Forelimb muscle (tissue), 1 donor: Measurements from ENCODE around the gene GOLGA5. TPM values are rescaled to one million over a fixed set of nuclear protein-coding genes. Genes with fewer than 3 reads are reported as not detected.
"Not testable (repeated sequence)": the region's sequence is repeated elsewhere in the genome, so short reads cannot be mapped to it uniquely, and the experiment has no call there.

Source experiments
- DNase-seq: peaks from one replicate; pipeline ENCODE4 v3.0.0-alpha.2; 2013; ENCODE audit warnings: low read depth
- polyA plus RNA-seq: library from polyadenylated mRNA; unstranded; fragments of 120-200 nt; gene quantifications from one replicate; pipeline ENCODE4 v1.2.1, GENCODE V29; 2013; ENCODE audit not compliant: insufficient read length

Gene GOLGA5
- polyA plus RNA-seq, 1 donor: 28.1 TPM

DNA sequence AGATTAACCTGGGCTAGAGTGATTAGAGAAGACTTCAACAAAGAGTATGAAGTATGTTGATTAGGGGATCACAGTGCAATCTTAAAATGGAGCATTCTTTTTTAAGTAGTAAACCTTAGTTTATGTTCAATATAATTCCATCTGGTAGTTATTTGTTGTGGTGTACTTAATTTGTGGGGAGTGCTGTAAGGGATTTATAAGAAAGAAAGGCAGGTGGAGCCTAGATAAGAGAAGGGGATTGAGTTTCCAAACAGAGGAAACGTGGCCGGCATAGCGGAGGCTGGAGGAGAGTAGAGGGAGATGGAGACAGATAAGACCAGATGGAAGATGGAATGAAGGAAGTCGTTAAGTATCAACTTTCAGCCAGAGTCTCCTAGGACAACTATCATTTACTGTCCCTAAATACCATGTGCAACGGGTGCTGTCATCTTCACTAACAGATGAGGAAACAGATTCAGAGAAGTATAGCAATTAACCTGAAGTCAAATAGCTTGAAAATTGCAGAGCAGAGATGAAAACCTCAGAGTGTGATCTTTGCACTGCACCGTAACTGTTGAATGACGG, 38.1 kb downstream of the GOLGA5 start:
- no peak for DNase-seq

GRCh38 chr14:92841930-92842329, 47.8 kb downstream of the GOLGA5 start:
- no peak for DNase-seq

DNA sequence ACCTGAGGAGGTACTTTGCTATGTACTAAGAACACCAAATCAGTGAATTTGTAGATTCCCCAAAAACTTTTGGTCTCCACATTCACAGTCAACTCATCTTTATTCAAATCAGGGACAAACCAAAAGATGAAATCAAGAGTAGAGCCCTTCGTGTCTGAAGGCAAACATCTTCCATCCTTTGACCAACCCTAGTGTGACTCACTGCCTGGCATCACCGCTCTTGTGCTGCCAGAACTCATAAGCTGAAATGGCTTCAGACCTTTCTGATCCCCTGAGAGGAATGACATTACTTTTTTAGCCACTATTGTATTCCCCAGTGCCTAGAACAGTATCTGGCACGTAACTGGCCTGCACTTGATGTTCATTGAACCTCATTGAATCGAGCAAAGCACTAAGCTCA, 50.1 kb downstream of the GOLGA5 start:
- DNase-seq: no peak

DNA sequence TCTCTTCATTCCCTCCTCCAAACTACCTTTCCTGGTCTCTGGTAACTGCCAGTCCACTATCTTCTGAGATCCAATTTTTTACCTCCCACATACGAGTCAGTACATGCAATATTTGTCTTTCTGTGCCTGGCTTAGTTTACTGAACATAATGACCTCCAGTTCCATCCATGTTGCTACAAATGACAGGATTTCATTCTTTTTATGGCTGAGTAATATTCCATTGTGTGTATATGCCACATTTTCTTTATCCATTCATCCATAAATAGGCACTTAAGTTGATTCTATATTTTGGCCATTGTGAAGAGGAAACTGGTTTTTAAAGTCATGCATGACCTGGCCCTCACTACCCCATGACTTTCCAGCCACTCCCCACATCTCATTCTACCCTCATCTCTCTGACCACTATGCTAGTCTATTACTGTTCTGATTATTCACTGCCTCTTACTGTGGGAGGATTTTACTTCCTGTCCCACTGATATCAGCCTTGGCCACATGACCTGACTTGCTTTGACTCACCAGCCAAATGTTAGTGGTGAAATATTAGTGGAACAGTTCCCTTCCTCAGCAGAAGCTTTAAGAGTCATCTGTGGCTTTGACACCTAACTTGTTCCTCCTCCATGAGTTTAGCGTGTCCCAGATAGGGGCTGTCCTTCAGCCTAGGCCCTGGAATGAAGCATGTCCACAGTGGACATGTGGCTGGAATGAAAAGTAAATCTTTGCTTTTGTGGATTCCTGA, 52.2 kb downstream of the GOLGA5 start:
- DNase-seq: no peak

- no peak for DNase-seq
Observed at GRCh38 chr14:92847278-92847677, 53.2 kb downstream of the GOLGA5 start.

DNA sequence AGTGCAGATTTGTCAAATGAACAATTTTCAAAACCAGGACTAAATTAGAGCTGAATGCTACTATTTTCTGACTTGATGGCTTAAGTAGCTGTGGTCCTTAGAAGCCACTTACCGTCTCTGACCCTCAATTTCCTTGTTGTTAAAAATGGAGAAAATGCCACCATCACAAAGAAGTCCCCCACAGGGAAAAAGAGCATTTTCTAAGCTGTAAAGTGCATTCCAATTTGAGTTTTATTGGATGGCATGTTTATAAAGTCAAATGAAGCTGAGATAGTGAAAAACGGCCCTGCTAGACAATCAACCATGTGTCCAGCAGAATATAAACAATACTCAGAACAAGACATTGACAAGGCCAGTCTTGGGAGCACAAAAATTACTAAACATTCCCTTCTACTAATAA, 53.6 kb downstream of the GOLGA5 start:
- DNase-seq: no peak

GRCh38 chr14:92848887-92849286, 54.8 kb downstream of the GOLGA5 start:
- DNase-seq: no peak

GRCh38 chr14:92850492-92850891, 56.4 kb downstream of the GOLGA5 start:
- DNase-seq: no peak

- not testable (repeated sequence) for DNase-seq
Observed at GRCh38 chr14:92853136-92853535, 59.0 kb downstream of the GOLGA5 start.

DNA sequence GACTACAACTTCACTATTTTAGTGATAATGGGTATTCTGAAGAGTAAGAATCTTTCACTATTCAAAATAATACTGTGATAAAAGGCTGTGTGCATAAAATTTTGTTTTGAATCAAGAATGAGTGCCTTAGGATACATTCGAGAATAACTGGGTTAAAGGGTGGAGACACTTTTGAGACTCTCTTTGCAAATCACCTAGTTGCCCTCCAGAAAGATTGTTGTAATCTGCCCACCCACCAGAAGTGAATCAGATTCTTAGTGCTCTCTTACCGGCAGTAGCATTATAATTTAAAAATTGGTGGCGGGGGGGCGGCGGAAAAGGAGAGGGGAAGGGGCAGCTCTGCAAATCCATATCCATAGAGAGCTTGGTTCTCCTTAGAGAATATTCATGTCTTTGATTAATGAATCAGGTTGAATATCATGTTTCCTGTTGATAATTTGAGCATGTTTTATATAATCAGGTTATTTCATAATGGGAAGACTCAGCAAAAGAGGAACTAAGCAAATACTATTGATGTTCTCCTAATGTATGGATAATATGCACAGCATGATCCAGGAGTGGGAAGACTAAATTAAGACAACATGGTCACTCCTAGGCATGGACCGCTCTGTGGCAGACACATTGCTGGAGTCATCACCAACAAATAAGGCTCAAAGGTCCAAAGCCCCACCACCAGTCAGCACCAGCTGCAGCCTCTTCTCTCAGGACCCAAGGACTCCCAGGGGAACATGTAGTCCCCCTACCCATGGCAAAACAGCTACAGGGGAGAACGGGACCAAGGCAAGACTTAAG, 66.1 kb downstream of the GOLGA5 start:
- DNase-seq: no peak

GRCh38 chr14:92861856-92862745, 68.0 kb downstream of the GOLGA5 start:
- no peak for DNase-seq

DNA sequence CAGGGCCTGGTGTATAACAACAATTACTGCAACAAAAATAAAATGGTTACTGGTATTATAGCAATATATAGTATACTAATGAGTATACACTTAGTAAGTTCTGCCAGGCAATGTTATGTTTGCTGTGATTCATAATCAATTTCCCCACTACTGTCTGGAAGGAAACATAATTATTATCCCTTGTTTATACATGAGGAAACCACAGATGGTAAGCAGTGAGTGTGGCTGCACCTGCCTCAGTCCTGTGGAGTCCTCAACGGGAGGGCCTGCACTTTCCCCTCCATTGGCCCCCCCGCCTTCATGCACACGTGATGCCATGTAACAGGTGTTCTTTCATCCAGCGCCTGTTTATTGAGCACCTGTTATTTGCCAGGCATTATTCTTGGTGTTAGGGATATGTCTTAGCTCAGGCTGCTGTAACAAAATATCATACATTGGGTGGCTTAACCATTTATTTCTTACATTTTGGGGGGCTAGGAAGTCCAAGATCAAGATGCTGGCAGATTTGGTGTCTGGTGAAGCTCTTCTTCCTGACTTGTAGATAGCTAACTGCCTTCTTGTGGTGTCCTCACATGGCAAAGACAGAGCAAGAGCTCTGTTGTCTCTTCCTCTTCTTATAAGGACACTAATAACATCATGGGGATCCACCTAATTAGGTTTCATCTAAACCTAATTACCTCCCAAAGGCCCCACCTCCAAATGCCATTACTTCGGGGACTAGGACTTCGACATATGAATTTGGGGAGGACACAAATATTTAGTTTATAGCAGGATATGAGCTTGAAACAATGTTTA, 69.4 kb downstream of the GOLGA5 start:
- DNase-seq: no peak

DNA sequence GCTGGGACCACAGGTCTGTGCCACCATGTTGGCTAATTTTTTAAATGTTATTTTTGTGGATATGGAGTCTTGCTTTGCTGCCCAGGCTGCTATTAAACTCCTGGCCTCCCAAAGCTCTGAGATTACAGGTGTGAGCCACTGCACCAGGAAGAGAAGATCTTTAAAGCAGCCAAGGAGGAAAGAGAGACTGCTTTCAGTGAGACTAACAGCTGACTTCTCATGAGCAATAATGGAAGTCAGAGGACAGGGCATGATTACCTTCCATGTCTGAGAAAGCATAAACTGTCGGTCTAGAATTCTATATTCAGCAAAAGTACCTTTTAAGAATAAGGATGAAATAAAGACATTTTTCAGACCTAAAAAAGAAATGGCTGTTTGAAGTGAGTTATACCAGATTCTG, 71.6 kb downstream of the GOLGA5 start:
- no peak for DNase-seq

DNA sequence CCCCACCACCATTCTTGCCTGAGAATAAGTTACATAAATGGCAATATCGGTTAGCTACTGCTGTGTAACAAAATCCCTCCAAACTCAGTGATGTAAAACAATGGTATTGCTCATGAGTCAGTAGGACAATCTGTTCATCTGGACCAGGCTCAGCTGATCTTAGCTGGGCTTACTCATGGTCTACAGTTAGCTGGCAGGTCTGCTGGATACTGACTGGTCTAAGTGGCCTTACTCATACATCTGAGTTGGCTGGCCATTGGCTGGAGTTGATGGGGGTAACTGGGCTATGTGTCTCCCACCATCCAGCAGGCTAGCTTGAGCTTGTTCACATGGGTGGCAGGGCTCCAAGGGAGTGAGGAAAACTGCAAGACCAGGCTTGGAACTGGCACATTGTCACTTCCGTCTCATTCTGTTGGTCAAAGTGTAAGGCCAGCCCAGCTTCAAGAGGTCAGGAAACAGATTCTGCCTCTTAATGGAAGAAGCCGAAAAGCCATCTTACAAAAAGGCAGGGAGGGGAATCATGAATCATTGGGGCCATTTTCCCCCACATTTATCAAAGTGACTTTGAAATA, 72.2 kb downstream of the GOLGA5 start:
- DNase-seq: no peak

GRCh38 chr14:92866901-92867865, 73.1 kb downstream of the GOLGA5 start:
- no peak for DNase-seq

GRCh38 chr14:92874962-92875661, 81.0 kb downstream of the GOLGA5 start:
- no peak for DNase-seq

- no peak for DNase-seq
Observed at GRCh38 chr14:92877757-92878431, 83.8 kb downstream of the GOLGA5 start.

- DNase-seq: no peak
Observed at GRCh38 chr14:92880351-92880750, 86.2 kb downstream of the GOLGA5 start.
